Neural crest cell (in vitro differentiated cells): Measurements from ENCODE around the gene DOCK3. TPM values are rescaled to one million over a fixed set of nuclear protein-coding genes. Genes with fewer than 3 reads are reported as not detected.
"Not testable (repeated sequence)": the region's sequence is repeated elsewhere in the genome, so short reads cannot be mapped to it uniquely, and the experiment has no call there.

Experiments used
- DNase-seq: peaks from one replicate; pipeline ENCODE4 v3.0.0; 2021; ENCODE audit warnings: low read depth, mixed read lengths, low spot score
- H3K27ac Mint-ChIP-seq: one replicate; pipeline ENCODE4 v1.8.0; 2021; ENCODE audit warnings: mild to moderate bottlenecking, mixed read lengths; ENCODE audit not compliant: unreplicated experiment
- H3K27me3 Mint-ChIP-seq: 2 replicates; pipeline ENCODE4 v1.8.0; 2021; ENCODE audit warnings: low read depth, mild to moderate bottlenecking, mixed read lengths
- H3K36me3 Mint-ChIP-seq: 2 replicates; pipeline ENCODE4 v1.8.0; 2021; ENCODE audit warnings: low read depth, mild to moderate bottlenecking, mixed read lengths
- H3K4me1 Mint-ChIP-seq: 2 replicates; pipeline ENCODE4 v1.8.0; 2021; ENCODE audit warnings: mixed read lengths
- H3K4me3 Mint-ChIP-seq: one replicate; pipeline ENCODE4 v1.8.0; 2021; ENCODE audit warnings: mild to moderate bottlenecking, mixed read lengths
- H3K9me3 Mint-ChIP-seq: 2 replicates; pipeline ENCODE4 v1.8.0; 2021; ENCODE audit warnings: mixed read lengths
- total RNA-seq: library from RNA; stranded (reverse); gene quantifications from 2 replicates; pipeline ENCODE4 v1.2.1, GENCODE V29; 2021
- TF ChIP-seq, protein P1 (sequence below): fragments of 200-600 bp; sonication (generic); conservative IDR thresholded peaks from 2 replicates; pipeline ENCODE4 v1.5.0; 2021; ENCODE audit warnings: antibody characterized with exemption, mild to moderate bottlenecking

Gene DOCK3
- total RNA-seq, 1 donor from 2014 or later, result 5.0 TPM

DNA sequence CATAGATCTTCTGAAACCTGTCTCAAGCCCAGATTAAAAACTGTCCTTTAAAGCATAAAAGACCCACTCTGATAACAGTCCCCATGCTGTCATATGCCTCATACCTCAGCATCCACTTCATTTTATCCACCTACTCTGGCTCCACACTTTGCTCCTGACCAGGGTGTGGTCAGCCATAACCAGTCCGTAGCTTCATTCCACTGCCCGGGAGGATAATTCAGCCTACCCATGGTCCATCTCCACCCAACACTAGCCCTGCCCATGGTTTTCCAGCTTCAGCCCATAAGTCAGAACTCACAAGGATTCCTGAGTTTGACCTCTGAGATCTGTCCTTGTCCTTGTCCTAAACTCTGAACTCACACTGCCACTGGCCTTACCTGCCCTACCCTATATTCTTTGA, 448.2 kb downstream of the DOCK3 start:
- Mint-ChIP-seq H3K27ac (no peak overlapping the region), H3K9me3 (peaks cover 3% of the 10 kb centered on the region), H3K4me1 (no peaks in the 10 kb centered on the region), H3K27me3 (peaks cover under 1% of the 10 kb centered on the region), H3K4me3 (no peak overlapping the region), H3K36me3 (peaks cover 13% of the 10 kb centered on the region)
- TF ChIP-seq, protein P1, sequence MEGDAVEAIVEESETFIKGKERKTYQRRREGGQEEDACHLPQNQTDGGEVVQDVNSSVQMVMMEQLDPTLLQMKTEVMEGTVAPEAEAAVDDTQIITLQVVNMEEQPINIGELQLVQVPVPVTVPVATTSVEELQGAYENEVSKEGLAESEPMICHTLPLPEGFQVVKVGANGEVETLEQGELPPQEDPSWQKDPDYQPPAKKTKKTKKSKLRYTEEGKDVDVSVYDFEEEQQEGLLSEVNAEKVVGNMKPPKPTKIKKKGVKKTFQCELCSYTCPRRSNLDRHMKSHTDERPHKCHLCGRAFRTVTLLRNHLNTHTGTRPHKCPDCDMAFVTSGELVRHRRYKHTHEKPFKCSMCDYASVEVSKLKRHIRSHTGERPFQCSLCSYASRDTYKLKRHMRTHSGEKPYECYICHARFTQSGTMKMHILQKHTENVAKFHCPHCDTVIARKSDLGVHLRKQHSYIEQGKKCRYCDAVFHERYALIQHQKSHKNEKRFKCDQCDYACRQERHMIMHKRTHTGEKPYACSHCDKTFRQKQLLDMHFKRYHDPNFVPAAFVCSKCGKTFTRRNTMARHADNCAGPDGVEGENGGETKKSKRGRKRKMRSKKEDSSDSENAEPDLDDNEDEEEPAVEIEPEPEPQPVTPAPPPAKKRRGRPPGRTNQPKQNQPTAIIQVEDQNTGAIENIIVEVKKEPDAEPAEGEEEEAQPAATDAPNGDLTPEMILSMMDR, result no peak
- DNase-seq, result no peak

GRCh38 chr3:51123531-51123930, 448.8 kb downstream of the DOCK3 start:
- TF ChIP-seq, protein P1, result no peak
- Mint-ChIP-seq H3K4me3 (no peak overlapping the region), H3K36me3 (peaks cover 12% of the 10 kb centered on the region), H3K27me3 (no peaks in the 10 kb centered on the region), H3K4me1 (no peaks in the 10 kb centered on the region), H3K9me3 (no peaks in the 10 kb centered on the region), H3K27ac (no peak overlapping the region)
- no peak for DNase-seq

- H3K36me3 Mint-ChIP-seq, result peaks cover 21% of the 10 kb centered on the region
- H3K27me3 Mint-ChIP-seq, H3K4me1 Mint-ChIP-seq, H3K9me3 Mint-ChIP-seq, H3K27ac Mint-ChIP-seq, DNase-seq, H3K4me3 Mint-ChIP-seq: not testable (repeated sequence)
Measured at GRCh38 chr3:51131607-51132006, 456.9 kb downstream of the DOCK3 start.

GRCh38 chr3:51137715-51138114, 463.0 kb downstream of the DOCK3 start:
- Mint-ChIP-seq H3K4me3 (no peak overlapping the region), H3K4me1 (no peaks in the 10 kb centered on the region), H3K27ac (no peak overlapping the region), H3K27me3 (no peaks in the 10 kb centered on the region), H3K9me3 (peaks cover 4% of the 10 kb centered on the region), H3K36me3 (peaks cover 5% of the 10 kb centered on the region)
- no peak for DNase-seq
- TF ChIP-seq, protein P1, result no peak

DNA sequence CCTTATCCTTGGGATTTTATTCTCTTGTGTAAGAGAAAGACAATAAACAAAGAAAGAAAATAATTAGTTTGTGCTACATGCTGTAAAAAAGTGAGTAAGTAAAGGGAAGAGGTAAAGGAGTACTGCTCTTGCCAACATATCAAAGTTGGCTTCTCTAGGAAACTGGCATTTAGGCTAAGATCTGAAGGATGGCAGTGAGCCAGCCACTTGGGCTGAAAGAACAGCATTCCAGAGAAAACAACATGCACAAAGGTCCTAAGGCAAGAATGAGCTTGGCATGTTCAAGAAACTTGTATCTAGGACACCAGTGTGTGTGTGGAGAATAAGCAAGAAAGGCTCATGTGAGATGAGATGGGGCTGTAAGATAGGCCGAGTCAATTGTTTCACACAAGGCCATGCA, 464.9 kb downstream of the DOCK3 start:
- peaks cover 2% of the 10 kb centered on the region for H3K36me3 Mint-ChIP-seq
- no peak for DNase-seq

DNA sequence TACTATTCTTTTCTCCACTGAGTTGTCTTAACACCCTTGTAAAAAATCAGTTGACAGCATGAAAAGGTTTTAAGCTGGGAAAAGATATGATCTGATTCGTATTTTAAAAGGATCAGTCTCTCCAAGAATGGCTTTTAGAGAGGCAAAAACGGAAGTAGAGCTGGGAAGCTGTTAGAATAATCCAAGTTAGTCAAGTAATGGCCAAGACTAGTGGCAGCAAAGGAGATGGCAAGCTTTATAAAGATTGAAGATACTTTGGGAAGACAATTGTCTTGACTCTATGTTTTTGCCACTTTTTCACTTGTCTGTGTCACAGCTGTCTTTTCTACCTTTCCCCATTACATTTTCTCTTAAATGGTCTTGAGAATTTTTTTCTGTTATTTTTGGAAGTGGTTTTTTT, 466.8 kb downstream of the DOCK3 start:
- Mint-ChIP-seq H3K4me3 (no peak overlapping the region), H3K27ac (no peak overlapping the region), H3K9me3 (no peaks in the 10 kb centered on the region), H3K36me3 (no peaks in the 10 kb centered on the region), H3K27me3 (no peaks in the 10 kb centered on the region), H3K4me1 (no peaks in the 10 kb centered on the region)
- no peak for DNase-seq
- TF ChIP-seq, protein P1, result peak; percentile 36

More for the DNA sequence above, 464.9 kb downstream of the DOCK3 start:
- Mint-ChIP-seq H3K27me3 (no peaks in the 10 kb centered on the region), H3K4me3 (no peak overlapping the region), H3K9me3 (no peaks in the 10 kb centered on the region), H3K27ac (no peak overlapping the region), H3K4me1 (no peaks in the 10 kb centered on the region)
- TF ChIP-seq, protein P1, result no peak
